Measurements from ENCODE around the gene C9orf152.

Gene C9orf152

GRCh38 chr9:110173322-110173642 is 34.7 kb downstream of the C9orf152 start:
- H4K20me1 ChIP-seq (ENCODE audit: insufficient read depth, low read length) = no peaks in the 10 kb centered on the region
- H3K4me1 ChIP-seq (ENCODE audit: insufficient read depth, low read length, severe bottlenecking) = peaks cover 3% of the 10 kb centered on the region

GRCh38 chr9:110170357-110171257 is 37.4 kb downstream of the C9orf152 start:
- Histone ChIP-seq H3K9me2 (ENCODE audit: low read depth, low read length) (no peaks in the 10 kb centered on the region), H3K27ac (ENCODE audit: low read depth, low read length, poor library complexity, severe bottlenecking) (no peak overlapping the region), H2AFZ (ENCODE audit: low read length) (no peak overlapping the region), H3F3A (ENCODE audit: insufficient read depth, low read length) (no peaks in the 10 kb centered on the region), H4K20me1 (ENCODE audit: insufficient read depth, low read length) (no peaks in the 10 kb centered on the region), H3K9ac (ENCODE audit: low read length) (no peak overlapping the region), H3K36me3 (ENCODE audit: insufficient read depth, low read length) (peaks cover 64% of the 10 kb centered on the region), H3K4me2 (ENCODE audit: low read length) (no peak overlapping the region), H3K4me3 (ENCODE audit: low read depth, low read length, poor library complexity, severe bottlenecking) (no peak overlapping the region), H3K4me1 (ENCODE audit: insufficient read depth, low read length, severe bottlenecking) (no peaks in the 10 kb centered on the region), H3K79me2 (ENCODE audit: insufficient read depth, low read length) (0 out of 2 replicates have a peak, but pooled peaks cover 5% of the 10 kb centered on the region), H3K9me3 (ENCODE audit: low read length) (0 out of 2 replicates have a peak, but pooled peaks cover 5% of the 10 kb centered on the region), H3K27me3 (ENCODE audit: insufficient read depth, low read length) (no peaks in the 10 kb centered on the region)
- no peak for TF ChIP-seq EZH2 (IDR thresholded peaks at IDR 0.05; ENCODE audit: borderline replicate concordance, low read length)
- TF ChIP-seq CTCF (IDR thresholded peaks at IDR 0.05; ENCODE audit: low read length) = no peak

More at GRCh38 chr9:110173322-110173642, 34.7 kb downstream of the C9orf152 start:
- peaks cover 39% of the 10 kb centered on the region for H3K36me3 ChIP-seq (ENCODE audit: insufficient read depth, low read length)
- no peaks in the 10 kb centered on the region for H3K79me2 ChIP-seq (ENCODE audit: insufficient read depth, low read length)
- H3K4me3 ChIP-seq (ENCODE audit: low read depth, low read length, poor library complexity, severe bottlenecking) = no peak overlapping the region
- no peak overlapping the region for H3K27ac ChIP-seq (ENCODE audit: low read depth, low read length, poor library complexity, severe bottlenecking)
- no peaks in the 10 kb centered on the region for H3F3A ChIP-seq (ENCODE audit: insufficient read depth, low read length)
- H3K27me3 ChIP-seq (ENCODE audit: insufficient read depth, low read length) = no peaks in the 10 kb centered on the region
- no peaks in the 10 kb centered on the region for H3K9me3 ChIP-seq (ENCODE audit: low read length)
- H3K9ac ChIP-seq (ENCODE audit: low read length) = no peak overlapping the region
- TF ChIP-seq CTCF (IDR thresholded peaks at IDR 0.05; ENCODE audit: low read length) (no peak), EZH2 (IDR thresholded peaks at IDR 0.05; ENCODE audit: borderline replicate concordance, low read length) (no peak)
- H2AFZ ChIP-seq (ENCODE audit: low read length) = no peak overlapping the region
- no peaks in the 10 kb centered on the region for H3K9me2 ChIP-seq (ENCODE audit: low read depth, low read length)
- no peak overlapping the region for H3K4me2 ChIP-seq (ENCODE audit: low read length)

- H3K27me3 ChIP-seq (ENCODE audit: insufficient read depth, low read length) = no peaks in the 10 kb centered on the region
- no peak overlapping the region for H2AFZ ChIP-seq (ENCODE audit: low read length)
- no peaks in the 10 kb centered on the region for H3K9me2 ChIP-seq (ENCODE audit: low read depth, low read length)
- H3K27ac ChIP-seq (ENCODE audit: low read depth, low read length, poor library complexity, severe bottlenecking) = no peak overlapping the region
- H3K4me1 ChIP-seq (ENCODE audit: insufficient read depth, low read length, severe bottlenecking) = no peaks in the 10 kb centered on the region
- no peaks in the 10 kb centered on the region for H3F3A ChIP-seq (ENCODE audit: insufficient read depth, low read length)
- no peak overlapping the region for H3K4me3 ChIP-seq (ENCODE audit: low read depth, low read length, poor library complexity, severe bottlenecking)
- 0 out of 2 replicates have a peak, but pooled peaks cover 5% of the 10 kb centered on the region for H3K9me3 ChIP-seq (ENCODE audit: low read length)
- TF ChIP-seq EZH2 (IDR thresholded peaks at IDR 0.05; ENCODE audit: borderline replicate concordance, low read length) = no peak
- TF ChIP-seq CTCF (IDR thresholded peaks at IDR 0.05; ENCODE audit: low read length) = no peak
- no peak overlapping the region for H3K9ac ChIP-seq (ENCODE audit: low read length)
- H3K36me3 ChIP-seq (ENCODE audit: insufficient read depth, low read length) = peaks cover 74% of the 10 kb centered on the region
- peaks cover 17% of the 10 kb centered on the region; the same call in 1 of the 2 replicates for H3K79me2 ChIP-seq (ENCODE audit: insufficient read depth, low read length)
- H4K20me1 ChIP-seq (ENCODE audit: insufficient read depth, low read length) = no peaks in the 10 kb centered on the region
- H3K4me2 ChIP-seq (ENCODE audit: low read length) = no peak overlapping the region
These were observed 39.5 kb downstream of the C9orf152 start for GRCh38 chr9:110168486-110168885.

Measured in OCI-LY1 (cell line).